GM18517 (cell line): ENCODE results near the gene KCNH1.
"Not testable (repeated sequence)": the region's sequence is repeated elsewhere in the genome, so short reads cannot be mapped to it uniquely, and the experiment has no call there.

Experiments used
- ATAC-seq: cut with Tn5 transposase; IDR thresholded peaks from one replicate; pipeline ENCODE4 v1.9.1; 2021; ENCODE audit warnings: mild to moderate bottlenecking, moderate library complexity; ENCODE audit not compliant: unreplicated experiment

KCNH1 gene

DNA sequence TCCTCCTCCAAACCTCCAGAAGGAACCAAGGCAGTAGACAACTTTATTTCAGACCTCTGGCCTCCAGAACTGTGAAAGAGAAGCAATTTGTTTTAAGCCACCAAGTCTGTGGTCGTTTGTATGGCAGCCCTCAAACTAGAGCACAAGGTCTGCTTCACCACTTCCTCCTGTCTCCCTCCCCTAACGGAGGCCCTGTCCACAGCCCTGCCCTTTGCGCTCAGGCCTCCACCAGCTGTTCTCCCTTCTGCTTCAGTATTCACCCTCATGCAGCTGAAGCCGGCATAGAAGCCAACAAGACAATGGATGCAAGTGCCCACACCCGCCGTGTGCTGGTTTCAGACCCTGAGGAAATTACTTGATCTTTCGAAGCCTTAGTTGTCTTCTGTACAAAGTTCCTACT is 441.2 kb downstream of the KCNH1 start:
- no peak for ATAC-seq

DNA sequence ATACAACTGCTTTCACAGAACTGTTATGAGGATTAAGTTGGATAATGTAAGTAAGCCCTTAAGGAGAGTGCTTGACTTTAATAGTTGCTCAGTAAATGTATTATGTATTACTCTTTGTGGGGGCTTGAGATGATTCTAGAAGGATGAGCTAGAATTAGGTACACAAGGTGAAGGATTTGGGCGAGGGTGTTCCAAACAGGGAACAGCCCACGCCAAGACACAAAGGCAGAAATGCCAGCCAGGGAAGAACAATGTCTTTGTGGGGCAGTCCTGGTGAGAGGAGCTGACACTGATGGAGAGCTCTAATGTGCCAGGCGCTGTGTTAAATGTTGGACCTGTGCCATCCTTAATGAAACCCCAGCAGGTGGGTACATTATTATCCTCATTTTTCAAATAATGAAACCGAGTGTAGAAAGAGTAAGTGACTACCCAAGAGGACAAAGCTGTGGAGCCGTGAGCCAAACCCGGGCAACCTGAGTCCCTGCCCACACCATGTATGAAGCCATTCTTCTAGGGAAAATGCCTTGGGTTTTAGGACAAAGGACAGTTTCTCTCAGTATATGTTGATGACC is 442.8 kb downstream of the KCNH1 start:
- ATAC-seq: no peak

DNA sequence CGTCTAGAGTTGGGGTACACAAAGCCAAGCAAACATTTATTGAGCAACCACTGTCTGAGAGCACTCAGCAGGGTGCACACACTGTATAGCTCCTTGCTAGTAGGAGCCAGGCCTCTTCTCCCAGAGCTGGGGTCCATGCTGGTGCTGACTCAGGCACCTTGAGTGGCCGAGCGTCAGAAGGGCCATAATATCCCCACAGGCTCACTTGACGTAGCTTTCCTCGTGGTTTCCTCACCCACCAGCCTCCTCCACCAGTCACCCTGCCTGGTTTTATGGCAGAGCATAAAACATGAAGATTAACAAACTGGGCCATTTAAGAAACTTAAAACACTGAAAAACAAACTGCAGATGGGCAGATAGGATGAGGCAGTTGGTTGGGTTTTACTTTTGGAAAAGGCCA is 443.7 kb downstream of the KCNH1 start:
- no peak for ATAC-seq

DNA sequence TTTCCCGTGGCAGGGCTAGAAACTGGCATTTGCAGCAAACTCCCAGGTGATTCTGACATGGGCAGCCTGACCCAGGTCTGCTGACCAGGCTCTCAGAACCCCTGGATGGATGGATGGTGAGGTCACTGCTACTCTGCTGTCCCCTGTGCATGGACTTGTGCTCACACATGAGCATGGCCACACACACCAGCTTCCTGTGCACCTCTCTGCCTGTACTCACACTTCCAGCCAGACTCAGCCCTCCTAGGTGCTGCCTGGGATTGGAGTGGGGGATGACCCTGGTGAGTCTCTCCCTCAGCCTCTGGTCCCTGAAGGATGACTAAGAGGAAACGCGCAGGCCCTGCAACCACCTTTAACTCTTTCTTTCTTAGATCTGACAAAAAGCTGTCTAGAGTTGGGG is 444.1 kb downstream of the KCNH1 start:
- no peak for ATAC-seq

DNA sequence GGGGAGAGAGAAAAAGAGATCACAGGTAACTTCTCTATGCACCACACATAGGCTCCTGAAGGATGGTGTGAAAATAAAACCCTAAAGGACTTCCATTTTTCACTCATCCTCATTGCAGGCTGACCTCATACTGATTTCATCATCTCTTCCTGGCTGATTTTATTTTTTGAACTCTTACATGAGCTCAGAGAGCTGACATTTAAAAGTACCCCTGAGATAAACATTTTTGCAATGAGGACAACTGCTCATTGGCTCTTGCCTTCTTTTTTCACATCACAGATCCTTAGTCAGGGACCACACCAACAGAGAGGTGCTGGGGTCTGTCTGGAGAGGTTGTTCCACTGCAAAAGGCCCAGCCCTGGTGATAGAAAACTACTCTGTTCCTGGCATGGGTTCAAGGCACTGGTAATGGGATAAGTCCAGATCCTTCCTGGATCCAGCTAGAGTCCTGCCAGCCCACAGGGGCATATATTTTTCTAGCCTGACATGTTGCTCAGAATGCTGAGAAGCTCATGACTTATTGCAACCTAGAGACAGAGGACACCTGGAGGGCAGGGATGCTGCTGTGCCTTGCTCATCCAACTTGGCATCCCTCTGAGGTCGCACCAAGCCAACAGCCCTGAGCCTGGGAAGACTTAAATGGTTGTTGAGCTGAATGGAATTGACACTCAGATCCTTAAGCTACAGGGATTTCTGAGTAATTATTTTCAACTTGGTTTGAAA is 445.3 kb downstream of the KCNH1 start:
- ATAC-seq: no peak

DNA sequence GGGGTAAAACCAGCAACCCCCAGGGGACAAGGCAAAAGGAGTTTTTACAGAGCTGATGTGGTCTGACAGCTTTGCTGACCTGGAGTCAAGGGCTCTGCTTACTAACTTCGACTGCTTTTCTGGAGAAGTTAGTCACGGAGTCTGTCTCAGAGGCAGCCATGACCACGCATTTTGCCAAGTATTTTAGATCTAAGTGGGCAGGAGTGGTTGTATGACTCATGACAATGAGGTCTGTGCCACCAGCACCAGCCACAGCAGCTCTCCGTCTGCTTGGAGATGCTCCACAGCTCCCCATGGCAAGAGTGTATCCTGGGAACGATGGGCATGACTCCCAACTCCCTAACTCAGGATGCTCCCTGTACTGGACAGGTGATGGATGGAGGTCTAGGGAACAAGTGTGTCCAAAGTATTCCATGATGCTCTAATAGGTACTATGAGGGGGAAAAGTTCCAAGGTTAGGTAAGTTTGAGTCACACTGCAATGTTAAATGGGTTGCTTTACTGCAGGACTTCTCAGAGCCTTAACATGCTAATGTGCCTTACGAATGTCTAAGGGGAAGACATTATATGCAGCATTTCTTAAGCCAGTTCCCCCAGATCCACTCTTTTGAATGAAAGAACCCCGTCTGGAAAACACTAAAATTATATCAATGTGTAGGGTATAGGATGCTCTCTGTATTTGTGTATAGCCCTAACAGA is 446.2 kb downstream of the KCNH1 start:
- no peak for ATAC-seq

DNA sequence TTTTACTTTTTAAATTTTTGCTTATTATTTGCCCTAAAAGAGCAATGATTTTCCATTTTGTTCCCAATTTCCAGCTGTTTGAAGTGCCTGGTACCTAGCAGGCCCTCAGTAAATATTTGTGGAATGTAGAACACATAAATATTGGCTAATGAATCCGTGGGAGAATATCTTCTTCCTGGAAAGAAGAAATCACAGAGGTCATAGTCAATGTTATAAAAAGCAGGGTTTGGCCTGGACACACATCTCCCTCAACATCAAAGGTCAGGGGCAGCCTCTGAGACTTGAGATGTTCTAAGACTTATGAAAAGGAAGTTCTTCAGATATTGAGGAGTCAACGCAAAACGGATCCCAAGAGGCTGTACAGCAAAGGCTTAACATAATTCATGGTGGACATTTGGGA is 447.1 kb downstream of the KCNH1 start:
- no peak for ATAC-seq

DNA sequence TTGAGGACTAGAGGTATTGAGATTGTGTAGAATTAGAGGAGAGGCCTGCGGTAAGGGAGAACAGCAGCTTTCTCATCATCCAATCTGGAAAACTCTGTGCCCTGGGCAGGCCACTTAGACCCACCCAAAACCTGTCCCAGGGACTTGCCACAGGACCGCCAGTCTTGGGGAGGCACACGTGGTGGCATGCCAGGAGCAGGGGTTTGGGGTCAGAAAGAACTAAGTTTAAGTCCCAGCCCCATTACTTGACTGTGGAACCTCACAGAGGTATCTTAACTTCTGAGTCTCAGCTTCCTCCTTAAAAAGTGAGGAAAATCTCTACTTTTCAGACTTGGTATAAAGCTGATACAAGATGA is 448.7 kb downstream of the KCNH1 start:
- no peak for ATAC-seq

DNA sequence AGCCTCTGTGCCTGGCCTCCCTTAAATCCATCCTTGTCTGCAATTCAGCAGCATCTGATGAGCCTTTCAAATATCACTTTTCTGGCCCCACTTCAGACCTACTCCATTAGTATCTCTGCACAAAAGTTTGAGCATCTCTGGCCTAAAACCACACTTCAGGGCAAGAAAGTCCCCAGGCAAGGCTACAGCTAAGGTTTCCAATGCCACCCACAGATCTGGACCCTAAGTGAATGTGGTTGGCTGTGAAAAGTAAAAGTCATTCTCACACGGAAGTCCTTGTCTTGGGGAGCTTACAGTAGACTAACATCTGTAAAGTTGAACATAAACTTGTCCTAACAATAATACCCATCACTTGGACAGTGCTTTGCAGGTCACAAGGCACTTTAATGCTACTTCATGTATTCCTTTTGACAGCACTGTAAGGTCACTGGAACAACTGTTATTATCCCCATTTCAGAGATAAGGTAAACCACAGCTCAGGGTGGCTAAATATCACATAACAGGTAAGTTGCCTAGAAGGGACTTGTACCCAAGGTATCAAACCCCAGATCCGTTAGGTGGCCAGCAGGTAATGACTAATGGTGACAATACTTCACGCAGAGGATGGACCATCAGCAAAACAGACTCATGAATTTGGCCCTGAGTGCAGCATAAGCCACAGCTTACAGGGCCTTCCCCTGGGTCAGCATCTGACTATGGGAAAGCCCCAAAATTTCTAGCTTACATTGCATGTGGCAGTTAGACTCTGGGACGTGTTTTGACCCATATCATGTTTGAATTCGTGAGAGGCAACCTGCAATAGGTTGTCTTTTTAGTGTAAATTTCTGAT is 449.3 kb downstream of the KCNH1 start:
- ATAC-seq: peak; percentile 83

DNA sequence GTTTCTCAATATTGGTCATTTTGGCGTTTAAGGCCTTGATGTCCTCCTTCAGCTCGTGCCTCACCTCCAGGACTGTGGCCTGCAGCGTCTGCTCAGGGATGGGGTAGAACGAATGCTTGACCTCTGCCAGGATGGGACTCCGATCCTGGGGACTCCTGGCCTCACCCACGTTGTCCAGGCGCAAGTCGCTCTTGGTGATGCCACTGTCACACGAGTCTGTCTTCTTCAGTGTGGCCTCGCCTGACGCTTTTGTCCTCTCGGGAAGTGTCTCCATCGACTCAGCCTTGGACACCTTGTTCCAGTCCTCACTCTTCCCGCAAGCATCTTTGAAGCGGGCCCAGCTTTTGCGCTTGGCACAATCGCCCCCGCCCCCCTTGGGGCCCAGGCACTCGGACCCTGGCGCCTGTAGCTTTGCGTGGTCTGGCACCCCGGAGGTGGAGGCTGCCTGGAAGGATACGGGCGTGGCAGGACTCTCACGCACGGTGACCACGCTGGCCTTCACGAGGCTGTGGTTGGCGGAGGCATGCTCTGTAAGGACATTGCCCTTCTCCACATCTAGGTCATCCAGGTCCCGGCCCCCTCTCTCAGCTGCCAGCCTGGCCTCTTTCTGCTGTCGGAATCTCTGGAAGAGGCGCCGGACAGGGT is 450.4 kb downstream of the KCNH1 start:
- ATAC-seq: no peak

DNA sequence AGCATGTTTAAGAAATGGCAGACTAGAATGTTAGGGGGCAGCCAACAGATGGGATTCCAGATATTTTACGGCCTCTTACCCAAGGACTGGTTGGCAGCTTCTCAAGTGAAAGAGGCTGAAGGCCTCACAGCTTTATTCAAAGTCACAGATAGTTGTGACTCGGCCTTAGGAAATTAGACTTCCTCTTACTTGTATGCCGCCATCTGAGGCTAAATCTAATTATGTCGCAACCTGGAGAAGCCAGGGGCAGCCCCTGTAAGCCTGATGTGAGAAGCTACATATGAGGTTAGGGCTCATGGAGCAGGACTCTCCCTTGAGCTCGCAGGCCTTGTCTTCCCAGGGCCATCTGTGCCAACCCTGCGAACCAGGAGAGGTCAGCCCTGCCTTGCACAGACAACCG is 452.8 kb downstream of the KCNH1 start:
- ATAC-seq: no peak

DNA sequence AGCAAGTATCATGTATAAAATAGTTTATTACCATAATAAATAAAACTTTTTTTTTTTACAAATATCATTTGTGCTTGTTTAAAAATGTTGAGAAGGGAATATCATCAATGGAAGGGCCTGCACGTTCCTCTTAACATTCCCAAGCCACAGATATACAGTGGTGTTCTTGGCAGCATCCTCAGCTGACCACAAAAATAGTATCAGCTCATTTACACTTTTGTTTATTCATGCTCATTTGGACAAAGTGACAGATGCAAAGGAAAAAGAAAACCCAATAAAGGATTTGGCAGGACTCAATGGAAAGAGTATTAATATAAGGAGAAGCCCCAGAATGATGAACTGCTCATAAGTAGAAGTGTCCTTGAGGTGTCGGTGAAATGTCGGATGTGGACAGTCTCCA is 455.6 kb downstream of the KCNH1 start:
- ATAC-seq: no peak

DNA sequence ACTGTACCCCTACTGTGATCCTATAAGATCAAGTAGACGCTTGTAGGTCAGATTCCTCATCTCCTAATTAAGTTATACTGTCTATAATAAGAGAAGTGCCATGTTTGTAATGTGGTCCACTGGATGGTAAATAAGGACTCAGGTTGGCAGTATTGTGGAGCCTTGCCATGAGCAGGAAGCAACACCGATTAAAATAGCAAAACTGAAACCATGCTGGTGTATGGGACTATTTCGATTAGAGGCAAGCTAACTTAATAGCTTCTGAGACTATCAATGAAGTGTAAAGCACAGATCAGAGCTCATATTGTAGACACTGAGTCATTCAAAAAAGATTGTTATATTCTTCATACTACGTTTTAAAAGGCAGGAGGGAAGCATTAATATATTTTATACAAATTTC is 456.4 kb downstream of the KCNH1 start:
- ATAC-seq: no peak

DNA sequence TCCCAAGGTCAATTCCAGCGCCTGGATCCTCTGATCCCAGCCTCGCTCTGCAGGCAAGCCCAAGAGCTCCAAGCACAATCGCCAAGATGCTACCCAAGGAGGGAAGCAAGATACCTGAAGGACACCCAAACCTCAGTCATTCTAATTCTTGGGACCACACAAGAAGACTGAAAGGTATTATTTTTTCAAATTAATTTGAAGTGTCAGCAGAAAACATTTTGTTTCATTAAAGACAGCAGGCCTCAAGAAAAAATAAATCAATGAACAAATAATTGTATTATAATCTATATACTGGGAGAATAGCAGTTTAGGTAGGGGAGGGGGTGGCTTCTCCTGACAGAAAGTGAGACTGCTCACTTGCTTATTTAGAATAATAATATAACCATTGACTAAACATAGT is 457.4 kb downstream of the KCNH1 start:
- no peak for ATAC-seq

DNA sequence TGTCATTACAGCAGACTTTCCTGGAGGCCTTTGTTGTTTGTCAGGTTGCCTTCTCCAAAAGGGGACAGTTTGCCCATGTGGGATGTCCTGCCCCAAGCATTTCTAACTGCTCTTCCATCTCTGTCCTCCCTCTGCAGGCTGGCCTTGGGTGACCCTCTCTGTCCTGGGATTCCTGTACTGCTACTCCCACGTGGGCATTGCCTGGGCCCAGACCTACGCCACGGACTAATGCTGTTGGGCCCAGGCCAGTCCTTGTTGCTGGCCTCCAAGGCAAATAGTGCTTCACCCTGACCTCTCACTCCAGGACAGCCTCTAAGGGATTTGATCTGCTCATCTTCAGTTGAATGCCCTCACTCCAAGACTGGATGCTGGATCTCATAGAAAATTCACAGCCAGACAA is 459.8 kb downstream of the KCNH1 start:
- no peak for ATAC-seq

DNA sequence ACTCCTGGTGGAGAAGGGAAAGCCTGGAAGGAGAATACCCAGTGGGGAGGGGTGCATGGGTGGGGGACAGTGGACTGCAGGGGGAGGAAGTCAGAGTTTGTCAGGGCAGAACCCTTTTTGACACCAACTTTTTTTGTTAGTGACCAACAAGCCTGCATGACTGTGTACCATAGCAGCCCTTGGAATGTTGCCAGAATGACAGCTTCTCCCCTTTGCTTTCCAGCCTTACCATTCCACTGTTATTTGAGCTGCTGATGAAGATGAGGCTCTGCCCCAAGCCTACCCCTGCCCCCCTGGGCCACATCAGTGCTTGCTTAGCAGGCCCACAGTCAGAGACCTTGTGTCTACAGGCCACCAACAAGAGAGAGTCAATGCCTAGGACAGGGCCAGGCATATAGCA is 464.0 kb downstream of the KCNH1 start:
- ATAC-seq: no peak

DNA sequence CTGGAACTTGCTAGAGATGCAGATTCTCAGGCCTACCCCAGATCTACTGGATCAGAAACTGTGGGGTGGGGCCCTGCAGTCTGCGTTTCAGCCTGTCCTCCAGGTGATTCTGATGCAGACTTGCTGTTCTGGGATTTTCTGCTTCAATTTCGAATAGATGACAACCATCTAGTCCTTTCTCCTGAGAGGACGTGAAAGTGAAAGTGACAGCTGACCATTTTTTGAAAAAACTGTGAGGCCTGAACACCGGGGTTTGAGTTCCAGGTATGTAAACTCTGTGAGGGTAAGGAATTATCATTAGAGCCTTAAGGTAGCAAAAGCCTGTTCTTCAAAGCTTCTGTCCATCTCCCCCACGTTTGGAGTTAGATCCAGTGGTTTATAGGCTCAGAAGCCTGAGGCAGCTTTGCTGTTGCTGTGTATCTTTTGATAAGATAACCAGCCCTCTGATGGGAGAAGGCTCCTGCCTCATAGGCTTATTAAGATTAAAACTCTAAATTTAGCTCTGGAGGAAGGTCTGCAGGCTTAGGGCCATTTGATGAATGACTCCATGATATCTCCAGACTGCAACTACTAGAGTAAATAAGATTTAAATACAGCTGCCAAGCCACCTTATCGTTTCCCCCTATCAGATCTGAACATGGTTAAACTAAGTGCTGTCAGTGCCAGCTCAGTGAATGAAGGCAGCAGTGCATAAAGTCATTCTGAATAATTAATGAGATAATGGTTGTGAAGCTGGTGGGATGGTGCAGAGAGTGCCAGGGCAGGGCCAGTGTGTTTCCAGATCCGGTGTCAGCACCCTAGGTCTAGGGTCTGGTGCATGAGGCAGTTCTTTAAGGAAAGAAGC is 470.0 kb downstream of the KCNH1 start:
- ATAC-seq: no peak

DNA sequence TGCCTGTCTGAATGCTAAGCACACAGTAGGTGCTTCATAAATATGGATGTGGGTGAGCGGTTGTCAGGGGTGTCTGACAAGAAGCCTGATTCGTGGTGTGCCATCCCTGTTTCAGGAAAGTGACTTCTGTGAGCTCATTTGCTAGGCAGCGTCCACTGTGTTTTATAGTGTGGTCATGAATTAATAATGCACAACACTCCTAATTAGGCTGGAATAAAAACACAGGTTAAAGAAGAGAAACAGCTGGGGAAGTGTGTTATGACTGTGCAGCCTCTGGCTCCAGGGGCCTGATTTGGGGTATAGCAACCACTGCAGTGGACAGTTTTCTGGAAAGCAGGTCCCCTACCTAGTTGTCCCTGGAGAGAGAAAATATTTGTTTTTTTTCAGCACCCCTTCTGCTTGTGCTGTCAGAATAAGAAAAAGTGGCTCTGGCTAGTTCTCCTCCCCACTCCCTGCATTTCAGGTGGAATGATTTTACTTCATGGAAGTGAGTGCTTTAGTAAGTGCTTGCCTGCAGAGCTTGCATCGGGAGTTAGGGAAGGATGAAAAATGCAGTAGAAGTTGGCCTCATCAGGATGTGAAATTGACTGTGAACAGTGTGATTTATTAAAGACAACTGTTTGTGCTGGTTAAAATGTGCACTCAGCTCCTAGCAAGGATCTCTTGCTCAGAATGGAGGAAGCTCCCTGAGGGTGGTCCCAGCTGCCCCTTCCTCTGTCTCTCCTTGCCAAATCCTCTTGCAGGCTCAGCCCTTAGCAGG is 471.5 kb downstream of the KCNH1 start:
- no peak for ATAC-seq

DNA sequence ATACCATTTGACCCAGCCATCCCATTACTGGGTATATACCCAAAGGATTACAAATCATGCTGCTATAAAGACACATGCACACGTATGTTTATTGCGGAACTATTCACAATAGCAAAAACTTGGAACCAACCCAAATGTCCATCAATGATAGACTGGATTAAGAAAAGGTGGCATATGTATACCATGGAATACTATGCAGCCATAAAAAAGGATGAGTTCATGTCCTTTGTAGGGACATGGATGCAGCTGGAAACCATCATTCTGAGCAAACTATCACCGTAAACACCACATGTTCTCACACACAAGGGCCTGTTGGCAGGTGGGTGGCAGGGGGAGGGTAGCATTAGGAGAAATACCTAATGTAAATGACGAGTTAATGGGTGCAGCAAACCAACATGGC is 472.4 kb downstream of the KCNH1 start:
- ATAC-seq: not testable (repeated sequence)

DNA sequence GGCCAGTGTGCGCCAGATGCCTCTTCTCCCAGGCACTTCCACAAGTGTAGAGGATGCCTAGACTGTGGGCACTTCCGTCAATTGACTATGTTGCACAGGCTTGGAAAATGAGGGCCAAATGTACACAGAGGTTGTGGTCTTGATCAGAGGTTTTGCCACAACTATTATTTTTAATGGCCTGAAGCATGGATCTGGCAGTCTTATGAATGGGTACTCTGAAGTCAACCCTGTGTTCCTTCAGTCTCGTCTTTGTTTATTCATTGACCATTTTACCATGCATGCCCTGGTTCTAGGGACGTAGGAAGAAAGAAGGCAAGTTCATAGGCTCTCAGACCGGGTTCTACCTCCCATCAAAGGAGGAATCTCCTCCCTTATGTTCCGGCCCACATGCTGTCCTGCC is 476.1 kb downstream of the KCNH1 start:
- no peak for ATAC-seq
